H1 (cell line): ENCODE data around the gene MAP3K15. TPM values are rescaled to one million over a fixed set of nuclear protein-coding genes. Genes with fewer than 3 reads are reported as not detected.

Experiments used
- CTCF ChIA-PET: fragments of 300-600 bp; sonication (Branson Sonifier 250); formaldehyde crosslinking; loops from one replicate; lab custom pipeline; 2021; ENCODE audit not compliant: partially characterized antibody; lab: Charles Lee
- POLR2A ChIA-PET: fragments of 300-600 bp; sonication (Branson Sonifier 250); formaldehyde crosslinking; loops from one replicate; lab custom pipeline; 2021; ENCODE audit warnings: inconsistent platforms; ENCODE audit not compliant: partially characterized antibody; lab: Charles Lee
- DNase-seq, 2 experiments: peaks; one replicate each; pipeline versions ENCODE4 v3.0.0 to v3.0.0-alpha.2; 2010 to 2022; ENCODE audit warnings: low spot score in 2 of 2, low read depth in 1 of 2, mixed read lengths in 1 of 2
- FAIRE-seq: peaks from 2 replicates; lab custom pipeline; 2011; peaks lifted over from hg19 to GRCh38; lab: Jason Lieb, UNC
- H2AFZ ChIP-seq: 2 replicates; pipeline ENCODE4 v1.8.1; 2012; ENCODE audit warnings: low read length, inconsistent platforms
- H2AK5ac ChIP-seq: 2 replicates; pipeline ENCODE4 v1.6.1; 2013; ENCODE audit warnings: low read depth, low read length
- H2BK120ac ChIP-seq: replicated peaks from 2 replicates; pipeline ENCODE3; 2013; ENCODE audit warnings: low read depth, low read length, inconsistent platforms
- H2BK12ac ChIP-seq: 2 replicates; pipeline ENCODE4 v1.6.1; 2013; ENCODE audit warnings: low read depth, low read length
- H2BK15ac ChIP-seq: 2 replicates; pipeline ENCODE4 v1.6.1; 2013; ENCODE audit warnings: low read length
- H2BK20ac ChIP-seq: 2 replicates; pipeline ENCODE4 v1.6.1; 2013; ENCODE audit warnings: low read length
- H2BK5ac ChIP-seq: 2 replicates; pipeline ENCODE4 v1.6.1; 2013; ENCODE audit warnings: low read depth, low read length
- H3K14ac ChIP-seq: 2 replicates; pipeline ENCODE4 v1.6.1; 2013; ENCODE audit warnings: inconsistent platforms; ENCODE audit not compliant: insufficient read length
- H3K18ac ChIP-seq: 2 replicates; pipeline ENCODE4 v1.6.1; 2013; ENCODE audit warnings: low read length; ENCODE audit errors: extremely low read depth
- H3K23ac ChIP-seq: 2 replicates; pipeline ENCODE4 v1.6.1; 2013; ENCODE audit warnings: inconsistent platforms; ENCODE audit not compliant: insufficient read length
- H3K23me2 ChIP-seq: 2 replicates; pipeline ENCODE4 v1.6.1; 2013; ENCODE audit warnings: low read depth, low read length
- H3K27ac ChIP-seq: 2 replicates; pipeline ENCODE4 v1.6.1; 2011; ENCODE audit warnings: low read depth, low read length, inconsistent platforms
- H3K27me3 ChIP-seq, 4 experiments: replicated peaks in 1 of 4; 1 replicate in 1 of 4; 2 replicates in 3 of 4; pipeline versions ENCODE4 v1.6.1 to v1.8.1; 2011 to 2013; ENCODE audit warnings: low read length in 3 of 4, mild to moderate bottlenecking in 3 of 4, inconsistent platforms in 2 of 4, mixed read lengths in 2 of 4, moderate library complexity in 1 of 4; ENCODE audit not compliant: control insufficient read depth in 3 of 4, insufficient read depth in 3 of 4; ENCODE audit errors: extremely low read depth in 1 of 4
- H3K36me3 ChIP-seq, 4 experiments: 2 replicates each; pipeline versions ENCODE4 v1.6.1 to v1.8.1; 2011 to 2013; ENCODE audit warnings: mild to moderate bottlenecking in 4 of 4, low read length in 3 of 4, moderate library complexity in 2 of 4, control low read depth in 1 of 4, inconsistent platforms in 1 of 4; ENCODE audit not compliant: insufficient read depth in 4 of 4, control insufficient read depth in 2 of 4
- H3K4ac ChIP-seq: replicated peaks from 2 replicates; pipeline ENCODE3; 2013; ENCODE audit warnings: low read length, low read depth, mixed read lengths, inconsistent platforms; ENCODE audit not compliant: insufficient read length
- H3K4me1 ChIP-seq, 4 experiments: replicated peaks in 1 of 4; 1 replicate in 1 of 4; 2 replicates in 3 of 4; pipeline versions ENCODE4 v1.6.1 to v1.8.1; 2011 to 2013; ENCODE audit warnings: low read length in 3 of 4, inconsistent platforms in 2 of 4, mixed read lengths in 1 of 4; ENCODE audit not compliant: insufficient read depth in 4 of 4, control insufficient read depth in 3 of 4
- H3K4me2 ChIP-seq, 2 experiments: 2 replicates each; pipeline versions ENCODE4 v1.6.1 to v1.8.1; 2011 to 2013; ENCODE audit warnings: low read depth in 2 of 2, low read length in 2 of 2, control low read depth in 1 of 2, inconsistent platforms in 1 of 2, mild to moderate bottlenecking in 1 of 2; ENCODE audit not compliant: insufficient read depth in 1 of 2
- H3K4me3 ChIP-seq, 4 experiments: fragments of 200-600, 300-600 bp in 1 of 4; sonication (generic), shearing (Covaris generic), sonication (Bioruptor Twin) in 1 of 4; 2 replicates each; pipeline versions ENCODE4 v1.5.1 to v1.8.1; 2011 to 2016; ENCODE audit warnings: low read length in 4 of 4, low read depth in 3 of 4, control low read depth in 2 of 4, inconsistent platforms in 2 of 4, mild to moderate bottlenecking in 2 of 4, mixed read lengths in 1 of 4, moderate library complexity in 1 of 4; ENCODE audit not compliant: insufficient read depth in 2 of 4; ENCODE audit errors: extremely low read depth in 1 of 4
- H3K56ac ChIP-seq: replicated peaks from 2 replicates; pipeline ENCODE3; 2013; ENCODE audit warnings: low read depth, mild to moderate bottlenecking, mixed read lengths, low read length, inconsistent platforms; ENCODE audit not compliant: insufficient read length
- H3K79me1 ChIP-seq: 2 replicates; pipeline ENCODE4 v1.6.1; 2013; ENCODE audit warnings: low read depth, low read length, control low read depth
- H3K79me2 ChIP-seq, 2 experiments: 2 replicates each; pipeline versions ENCODE4 v1.6.1 to v1.8.1; 2012 to 2013; ENCODE audit warnings: low read length in 2 of 2, mild to moderate bottlenecking in 2 of 2, inconsistent platforms in 1 of 2; ENCODE audit not compliant: insufficient read depth in 2 of 2, control insufficient read depth in 1 of 2
- H3K9ac ChIP-seq, 4 experiments: replicated peaks in 1 of 4; 1 replicate in 1 of 4; 2 replicates in 3 of 4; pipeline versions ENCODE4 v1.6.1 to v1.8.1; 2011 to 2013; ENCODE audit warnings: low read depth in 3 of 4, low read length in 3 of 4, control low read depth in 2 of 4, mild to moderate bottlenecking in 2 of 4, moderate library complexity in 2 of 4, inconsistent platforms in 1 of 4; ENCODE audit errors: extremely low read depth in 1 of 4
- H3K9me3 ChIP-seq, 2 experiments: 2 replicates each; pipeline versions ENCODE4 v1.6.1 to v1.8.1; 2012 to 2013; ENCODE audit warnings: mild to moderate bottlenecking in 2 of 2, moderate library complexity in 2 of 2, control low read depth in 1 of 2, inconsistent platforms in 1 of 2, low read depth in 1 of 2, low read length in 1 of 2, mixed read lengths in 1 of 2; ENCODE audit not compliant: insufficient read depth in 2 of 2
- H4K20me1 ChIP-seq, 2 experiments: replicated peaks in 1 of 2; 2 replicates each; pipeline versions ENCODE3 to v1.8.1; 2011 to 2013; ENCODE audit warnings: inconsistent platforms in 2 of 2, low read length in 2 of 2, mild to moderate bottlenecking in 1 of 2; ENCODE audit not compliant: insufficient read depth in 2 of 2, control insufficient read depth in 1 of 2
- H4K5ac ChIP-seq: 2 replicates; pipeline ENCODE4 v1.6.1; 2013; ENCODE audit warnings: low read length, low read depth, mixed read lengths, inconsistent platforms; ENCODE audit not compliant: insufficient read length
- H4K8ac ChIP-seq: 2 replicates; pipeline ENCODE4 v1.8.0; 2013; ENCODE audit warnings: mild to moderate bottlenecking, moderate library complexity, low read length, inconsistent platforms; ENCODE audit not compliant: insufficient read depth; ENCODE audit errors: extremely low read depth
- H4K91ac ChIP-seq: replicated peaks from 2 replicates; pipeline ENCODE3; 2013; ENCODE audit warnings: low read length, mixed read lengths, inconsistent platforms; ENCODE audit not compliant: insufficient read length
- ASH2L ChIP-seq: fragments of 200-600, 300-600 bp; sonication (generic); IDR thresholded peaks from one replicate; pipeline ENCODE4 v1.7.1; 2017; ENCODE audit warnings: low read length
- CHD1 ChIP-seq: IDR thresholded peaks from 2 replicates; pipeline ENCODE4 v1.6.1; 2012; ENCODE audit warnings: low read depth, low read length, improper control_type of control experiment
- CTBP2 ChIP-seq: IDR thresholded peaks from 2 replicates; pipeline ENCODE4 v1.7.0; 2011; ENCODE audit warnings: borderline replicate concordance, mild to moderate bottlenecking, moderate library complexity, mixed read lengths, low read length; ENCODE audit not compliant: insufficient read depth, insufficient read length
- SAP30 ChIP-seq: fragments of 300-600 bp; sonication (generic); IDR thresholded peaks from 2 replicates; pipeline ENCODE4 v1.7.1; 2012; ENCODE audit warnings: low read length, moderate library complexity, mild to moderate bottlenecking, inconsistent platforms; ENCODE audit not compliant: insufficient read depth, insufficient replicate concordance
- SUZ12 ChIP-seq: fragments of 200-600 bp; sonication (generic); IDR thresholded peaks from 2 replicates; pipeline ENCODE4 v1.6.1; 2012; ENCODE audit warnings: mild to moderate bottlenecking, inconsistent platforms, low read length, moderate library complexity, mixed read lengths
- TCF12 ChIP-seq: IDR thresholded peaks from 2 replicates; pipeline ENCODE4 v1.6.1; 2011; ENCODE audit warnings: low read depth, mild to moderate bottlenecking, low read length
- WGBS, 2 experiments: shearing (Covaris generic) in 1 of 2; methylation state at CpG; one replicate each; pipeline versions ENCODE4 v1.1.6 to v1.1.7; 2013 to 2015; ENCODE audit warnings: low lambda C conversion rate in 2 of 2, mixed read lengths in 2 of 2, inconsistent platforms in 1 of 2, low coverage in 1 of 2, missing lambda C conversion rate in 1 of 2; ENCODE audit not compliant: insufficient replicate concordance in 2 of 2, insufficient coverage in 1 of 2, insufficient read length in 1 of 2; ENCODE audit errors: extremely low coverage in 1 of 2, missing lambda C conversion rate in 1 of 2; 5-methylcytosine and 5-hydroxymethylcytosine counted together
- polyA plus RNA-seq, 7 experiments: library from polyadenylated mRNA; depleted of rRNA in 3 of 7; stranded (reverse) in 5 of 7; unstranded in 2 of 7; fragments of >200 nt in 5 of 7; fragments of 200-250 nt in 2 of 7; gene quantifications; 1 replicate in 5 of 7; 2 replicates in 1 of 7; 4 replicates in 1 of 7; pipeline versions ENCODE4 v1.2.1 to v1.2.3, GENCODE V29; 2011 to 2013; ENCODE audit warnings: missing spikeins in 2 of 7, mixed read lengths in 2 of 7
- total RNA-seq: library from RNA; stranded (reverse); fragmentation: NEBNext Ultra II Directional; extraction: Animal tissue kit (Norgen Biotek cat#: 25700); gene quantifications from 2 replicates; pipeline ENCODE4 v1.2.1, GENCODE V29; 2021

The MAP3K15 gene
- total and polyA plus RNA-seq, 2 of the 8 experiments (the other 6 are each of a cell fraction or from before 2014, with no cell fraction given): 1.8 to 2.4 TPM

DNA sequence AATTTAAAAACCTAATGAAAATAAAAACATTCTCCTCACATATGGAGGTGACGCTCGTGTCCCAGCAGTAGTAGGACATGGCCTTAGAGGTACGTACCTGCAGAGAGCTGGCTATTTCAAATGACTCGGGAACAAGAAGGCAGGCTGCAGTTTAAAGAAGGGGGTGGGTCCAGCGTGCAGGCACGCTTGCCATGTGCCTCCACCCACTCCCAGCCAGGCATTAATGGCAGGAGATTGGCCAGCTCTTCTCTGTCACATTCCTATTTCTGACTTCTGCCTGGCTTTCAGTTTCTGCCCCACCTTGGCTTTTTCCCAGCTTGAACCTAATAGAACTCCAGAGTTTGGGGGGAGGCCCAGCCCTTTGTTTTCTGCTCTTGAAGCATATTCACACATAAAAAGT lies 154.4 kb downstream of the MAP3K15 start:
- Histone ChIP-seq H3K79me2 (no peaks in the 10 kb centered on the region), H3K9ac (no peak overlapping the region), H2AK5ac (no peak overlapping the region), H3K36me3 (peaks cover 6 to 37% (median 24%) of the 10 kb centered on the region in 4 experiments; a peak in 7 of 8 replicates), H3K79me1 (no peaks in the 10 kb centered on the region), H2BK12ac (no peak overlapping the region), H3K27ac (no peak overlapping the region), H4K5ac (no peak overlapping the region), H2BK15ac (no peak overlapping the region), H4K8ac (no peak overlapping the region), H3K4me1 (no peaks in the 10 kb centered on the region), H2BK5ac (no peak overlapping the region), H4K91ac (no peak overlapping the region), H3K4me3 (no peak overlapping the region), H3K56ac (no peak overlapping the region), H4K20me1 (no peaks in the 10 kb centered on the region), H3K4me2 (no peak overlapping the region)
- POLR2A ChIA-PET: interaction anchor here (1.2 kb wide), 1 partner anchor 387 kb away, joined by 3 read pairs; no protein-coding TSS in a partner anchor
- no peak for FAIRE-seq
- DNase-seq: no peak
- TF ChIP-seq SAP30 (no peak), CHD1 (no peak), SUZ12 (no peak), CTBP2 (no peak), TCF12 (no peak), ASH2L (no peak)
- TF ChIP-seq, all 59 proteins: peak for 0
- Histone ChIP-seq H3K9me3 (no peaks in the 10 kb centered on the region), H2BK120ac (no peak overlapping the region), H3K14ac (no peak overlapping the region), H3K18ac (no peak overlapping the region), H3K27me3 (no peaks in the 10 kb centered on the region), H3K23ac (no peak overlapping the region), H2AFZ (no peak overlapping the region), H3K23me2 (no peaks in the 10 kb centered on the region), H2BK20ac (no peak overlapping the region), H3K4ac (no peak overlapping the region)
- CTCF ChIA-PET: no interaction called here
- 70% methylated on average over 6 of the region's 6 CpGs; no CpG with 5 or more reads in 1 of the 2 experiments for WGBS, 2 experiments
